Right lung (tissue), 10 donors: ENCODE data around the gene IRF2BP2. TPM values are rescaled to one million over a fixed set of nuclear protein-coding genes. Genes with fewer than 3 reads are reported as not detected.
A peak's percentile ranks its signal among the peaks of the same experiment; 100 is the strongest.

ENCODE experiments used
- DNase-seq, 2 donors: peaks; one replicate each; pipeline ENCODE4 v3.0.0-alpha.2; 2013
- long read RNA-seq, 8 donors: transcript quantifications; one replicate each; lab custom pipeline, GENCODE V29; 2026
- polyA plus RNA-seq, 5 donors: library from polyadenylated mRNA; unstranded; fragments of 120-200 nt; gene quantifications; one replicate each; pipeline versions ENCODE4 v1.2.1 to v1.2.3, GENCODE V29; 2013; ENCODE audit warnings: inconsistent platforms in 1 of 5, low replicate concordance in 1 of 5; ENCODE audit not compliant: insufficient read length in 5 of 5, insufficient read depth in 1 of 5

Gene IRF2BP2
- polyA plus RNA-seq: 100 to 1,000 TPM; 141 to 199 (median 171) TPM
- long read RNA-seq, donor 1, full-length matches to known transcripts: 55 of 55 reads
- long read RNA-seq, donor 1, partial matches to known transcripts: 0 of 55 reads
- long read RNA-seq, donor 1, other reads (novel, unspliced or antisense): 0 of 55 reads
- long read RNA-seq, donor 2, full-length matches to known transcripts: 35 of 35 reads
- long read RNA-seq, donor 2, partial matches to known transcripts: 0 of 35 reads
- long read RNA-seq, donor 2, other reads (novel, unspliced or antisense): 0 of 35 reads
- long read RNA-seq, donor 3, full-length matches to known transcripts: 25 of 25 reads
- long read RNA-seq, donor 3, partial matches to known transcripts: 0 of 25 reads
- long read RNA-seq, donor 3, other reads (novel, unspliced or antisense): 0 of 25 reads
- long read RNA-seq, donor 4, full-length matches to known transcripts: 43 of 43 reads
- long read RNA-seq, donor 4, partial matches to known transcripts: 0 of 43 reads
- long read RNA-seq, donor 4, other reads (novel, unspliced or antisense): 0 of 43 reads
- long read RNA-seq, donor 5, full-length matches to known transcripts: 37 of 37 reads
- long read RNA-seq, donor 5, partial matches to known transcripts: 0 of 37 reads
- long read RNA-seq, donor 5, other reads (novel, unspliced or antisense): 0 of 37 reads
- long read RNA-seq, donor 6, full-length matches to known transcripts: 59 of 59 reads
- long read RNA-seq, donor 6, partial matches to known transcripts: 0 of 59 reads
- long read RNA-seq, donor 6, other reads (novel, unspliced or antisense): 0 of 59 reads
- long read RNA-seq, donor 7, full-length matches to known transcripts: 36 of 36 reads
- long read RNA-seq, donor 7, partial matches to known transcripts: 0 of 36 reads
- long read RNA-seq, donor 7, other reads (novel, unspliced or antisense): 0 of 36 reads
- long read RNA-seq, donor 8, full-length matches to known transcripts: 17 of 17 reads
- long read RNA-seq, donor 8, partial matches to known transcripts: 0 of 17 reads
- long read RNA-seq, donor 8, other reads (novel, unspliced or antisense): 0 of 17 reads

- peak; percentile 88 to 89 for DNase-seq
Observed at GRCh38 chr1:234610061-234610665, at the start of gene IRF2BP2. TSS of gene IRF2BP2 (minus strand) at chr1:234610178. CDS start at chr1:234609494, 684 bp downstream.

GRCh38 chr1:234659538-234659937 lies 49.6 kb upstream of the IRF2BP2 start:
- no peak for DNase-seq

DNA sequence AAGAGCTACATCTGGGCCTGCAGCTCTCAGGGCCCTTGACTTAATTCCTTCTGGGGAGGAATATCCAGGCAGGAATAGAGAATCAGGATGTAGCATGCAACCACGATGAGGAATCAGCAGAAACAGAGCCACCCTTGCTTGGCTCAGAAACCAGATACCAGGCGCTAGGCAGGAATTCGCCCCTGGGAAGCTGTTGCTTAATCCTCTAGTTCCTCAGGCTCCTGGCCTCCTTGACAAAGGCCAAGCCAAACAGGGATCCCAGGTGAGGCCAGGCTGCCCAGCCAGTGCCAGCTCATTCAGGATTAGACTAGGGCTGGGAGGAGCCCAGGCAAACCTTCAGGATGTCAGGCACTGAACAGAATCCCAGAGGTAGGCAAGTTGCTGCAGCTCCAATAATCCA lies 48.2 kb upstream of the IRF2BP2 start:
- no peak for DNase-seq

GRCh38 chr1:234656944-234657654 lies 47.1 kb upstream of the IRF2BP2 start:
- no peak for DNase-seq

DNA sequence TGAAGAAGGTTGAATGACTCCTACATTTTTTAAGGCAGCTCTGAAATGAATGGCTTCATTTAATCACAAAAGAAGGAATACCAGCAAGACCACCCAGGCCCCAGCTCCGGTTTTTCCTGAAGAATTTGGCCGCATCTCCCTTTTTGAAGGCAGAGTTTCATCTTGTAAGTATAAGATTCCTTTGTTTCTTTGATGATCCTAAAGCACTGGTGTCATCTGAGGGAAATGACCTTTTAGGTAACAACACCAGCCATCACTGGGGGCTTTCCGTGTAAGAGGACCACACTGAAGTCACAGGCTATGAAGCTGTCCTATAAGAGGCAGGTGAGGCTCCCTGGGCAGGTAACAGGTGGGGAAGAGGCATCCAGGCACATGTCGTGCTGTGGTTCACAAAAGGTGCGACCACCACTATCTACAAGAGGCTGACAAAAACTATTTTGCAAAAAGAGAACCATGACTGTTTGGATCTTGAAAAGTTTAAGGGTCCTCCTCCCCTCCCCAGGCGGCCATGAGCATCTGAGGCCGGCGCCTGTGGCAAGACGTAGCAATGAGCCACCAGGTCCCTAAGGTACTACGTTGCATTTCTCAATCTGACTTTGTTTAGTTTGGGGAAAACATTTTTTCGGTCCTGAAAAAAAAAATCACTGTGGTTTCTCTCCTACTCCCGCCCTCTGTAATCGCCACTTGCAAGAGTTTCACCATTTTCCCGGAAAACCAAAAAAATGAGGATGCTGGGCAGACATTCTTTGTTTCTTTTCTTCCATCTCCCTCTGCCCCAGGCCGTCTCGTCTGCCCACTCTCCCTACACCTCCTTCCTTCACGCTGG lies 46.3 kb upstream of the IRF2BP2 start:
- DNase-seq: no peak

- no peak for DNase-seq
Observed at GRCh38 chr1:234655328-234656069, 45.5 kb upstream of the IRF2BP2 start.

DNA sequence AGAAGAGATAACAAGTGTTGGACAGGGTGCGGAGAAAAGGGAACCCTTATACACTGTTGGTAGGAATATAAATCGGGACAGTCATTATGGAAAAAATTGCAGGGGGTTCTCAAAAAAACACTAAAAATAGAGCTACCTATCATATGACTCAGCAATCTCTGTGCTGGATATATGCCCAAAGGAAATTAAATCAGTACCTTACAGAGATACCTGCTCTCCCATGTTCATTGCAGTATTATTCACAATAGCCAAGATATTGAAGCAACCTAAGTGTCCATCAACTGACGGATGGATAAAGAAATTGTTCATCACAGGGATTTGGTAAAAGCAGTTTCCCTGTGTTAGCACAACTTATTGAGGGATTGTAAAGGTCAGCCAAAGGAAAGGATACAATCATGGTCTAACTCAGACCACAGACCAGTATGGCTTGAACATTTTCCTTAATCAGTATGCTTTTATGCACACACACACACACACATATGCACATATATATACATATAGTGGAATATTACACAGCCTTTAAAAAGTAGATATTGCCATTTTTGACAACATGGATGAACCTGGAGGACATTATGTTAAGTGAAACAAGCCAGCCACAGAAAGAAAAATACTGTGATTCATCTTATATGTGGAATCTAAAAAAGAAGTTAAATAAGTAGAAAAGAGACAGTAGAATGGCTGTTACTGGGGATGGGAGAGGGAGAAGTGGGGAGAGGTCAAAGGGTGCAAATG lies 44.2 kb upstream of the IRF2BP2 start:
- no peak for DNase-seq

- no peak for DNase-seq
Observed at GRCh38 chr1:234649432-234650081, 39.6 kb upstream of the IRF2BP2 start.

- DNase-seq: no peak
Observed at GRCh38 chr1:234647758-234648157, 37.8 kb upstream of the IRF2BP2 start.

- DNase-seq: no peak
Observed at GRCh38 chr1:234647245-234647644, 37.3 kb upstream of the IRF2BP2 start.

- DNase-seq: no peak
Observed at GRCh38 chr1:234645964-234646363, 36.0 kb upstream of the IRF2BP2 start.

GRCh38 chr1:234645474-234645953 lies 35.5 kb upstream of the IRF2BP2 start:
- no peak for DNase-seq

- no peak for DNase-seq
Observed at GRCh38 chr1:234644928-234645327, 35.0 kb upstream of the IRF2BP2 start.

- DNase-seq: no peak
Observed at GRCh38 chr1:234643850-234644134, 33.8 kb upstream of the IRF2BP2 start.

- peak; percentile 63 to 64 for DNase-seq
Observed at GRCh38 chr1:234643111-234643849, 33.3 kb upstream of the IRF2BP2 start.

DNA sequence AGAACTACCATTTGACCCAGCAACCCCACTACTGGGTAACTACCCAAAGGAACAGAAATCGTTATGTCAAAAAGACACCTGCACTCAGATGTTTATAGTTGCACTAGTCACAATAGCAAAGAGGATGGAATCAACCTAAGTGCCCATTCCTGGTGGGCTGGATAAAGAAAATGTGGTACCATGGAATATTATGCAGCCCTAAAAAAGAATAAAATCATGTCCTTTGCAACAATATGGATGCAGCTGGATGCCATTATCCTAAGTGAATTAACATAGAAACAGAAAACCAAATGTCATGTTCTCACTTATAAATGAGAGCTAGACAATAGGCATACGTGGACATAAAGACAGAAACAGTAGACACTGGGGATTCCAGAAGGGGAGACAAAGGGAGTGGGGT lies 32.5 kb upstream of the IRF2BP2 start:
- no peak for DNase-seq

- no peak for DNase-seq
Observed at GRCh38 chr1:234639961-234640360, 30.0 kb upstream of the IRF2BP2 start.
